ENCODE results near the gene FBXO21. TPM values are rescaled to one million over a fixed set of nuclear protein-coding genes. Genes with fewer than 3 reads are reported as not detected.
"Not testable (repeated sequence)": the region's sequence is repeated elsewhere in the genome, so short reads cannot be mapped to it uniquely, and the experiment has no call there.

The FBXO21 gene
- total and polyA plus RNA-seq, 8 donors: 7.4 to 494 (median 32.2) TPM

DNA sequence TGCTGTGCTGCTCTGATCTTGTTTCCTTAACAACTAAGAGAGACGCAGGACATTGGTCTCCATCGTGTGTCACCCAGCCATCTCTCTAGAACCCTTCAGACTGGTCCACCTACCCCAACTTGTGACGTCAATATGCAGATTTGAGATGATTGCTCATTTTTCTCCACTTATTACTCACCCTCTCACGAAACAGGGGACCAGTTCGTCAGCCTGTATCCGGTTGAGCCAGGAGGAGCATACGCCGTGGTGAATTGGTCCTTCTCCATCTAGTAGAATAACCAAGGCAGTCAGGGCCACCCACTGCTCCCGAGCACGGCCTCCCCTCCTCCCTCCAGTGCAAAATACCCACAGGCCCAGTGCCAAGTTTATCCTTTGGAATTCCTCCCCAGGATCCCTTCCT is 36.2 kb upstream of the FBXO21 start:
- DNase-seq: no peak
- Histone ChIP-seq H3K27ac (no peak overlapping the region), H3K9me3 (no peaks in the 10 kb centered on the region), H3K36me3 (no peaks in the 10 kb centered on the region), H3K4me3 (no peak overlapping the region), H3K27me3 (peaks cover 0 to 47% (median 9%) of the 10 kb centered on the region in 3 donors), H3K4me1 (no peaks in the 10 kb centered on the region)
- TF ChIP-seq, protein P1, sequence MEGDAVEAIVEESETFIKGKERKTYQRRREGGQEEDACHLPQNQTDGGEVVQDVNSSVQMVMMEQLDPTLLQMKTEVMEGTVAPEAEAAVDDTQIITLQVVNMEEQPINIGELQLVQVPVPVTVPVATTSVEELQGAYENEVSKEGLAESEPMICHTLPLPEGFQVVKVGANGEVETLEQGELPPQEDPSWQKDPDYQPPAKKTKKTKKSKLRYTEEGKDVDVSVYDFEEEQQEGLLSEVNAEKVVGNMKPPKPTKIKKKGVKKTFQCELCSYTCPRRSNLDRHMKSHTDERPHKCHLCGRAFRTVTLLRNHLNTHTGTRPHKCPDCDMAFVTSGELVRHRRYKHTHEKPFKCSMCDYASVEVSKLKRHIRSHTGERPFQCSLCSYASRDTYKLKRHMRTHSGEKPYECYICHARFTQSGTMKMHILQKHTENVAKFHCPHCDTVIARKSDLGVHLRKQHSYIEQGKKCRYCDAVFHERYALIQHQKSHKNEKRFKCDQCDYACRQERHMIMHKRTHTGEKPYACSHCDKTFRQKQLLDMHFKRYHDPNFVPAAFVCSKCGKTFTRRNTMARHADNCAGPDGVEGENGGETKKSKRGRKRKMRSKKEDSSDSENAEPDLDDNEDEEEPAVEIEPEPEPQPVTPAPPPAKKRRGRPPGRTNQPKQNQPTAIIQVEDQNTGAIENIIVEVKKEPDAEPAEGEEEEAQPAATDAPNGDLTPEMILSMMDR (IDR thresholded peaks at IDR 0.05): no peak
- TF ChIP-seq EP300 (IDR thresholded peaks at IDR 0.05) (no peak), POLR2AphosphoS5 (IDR thresholded peaks at IDR 0.05) (no peak), POLR2A (IDR thresholded peaks at IDR 0.05) (no peak)
- intact Hi-C loops (cut with DNase I; ENCODE audit: low total_unique reads): no loop called here
- 66 to 81% (median 80%) methylated on average over 10 of the region's 10 CpGs for WGBS, 5 donors

DNA sequence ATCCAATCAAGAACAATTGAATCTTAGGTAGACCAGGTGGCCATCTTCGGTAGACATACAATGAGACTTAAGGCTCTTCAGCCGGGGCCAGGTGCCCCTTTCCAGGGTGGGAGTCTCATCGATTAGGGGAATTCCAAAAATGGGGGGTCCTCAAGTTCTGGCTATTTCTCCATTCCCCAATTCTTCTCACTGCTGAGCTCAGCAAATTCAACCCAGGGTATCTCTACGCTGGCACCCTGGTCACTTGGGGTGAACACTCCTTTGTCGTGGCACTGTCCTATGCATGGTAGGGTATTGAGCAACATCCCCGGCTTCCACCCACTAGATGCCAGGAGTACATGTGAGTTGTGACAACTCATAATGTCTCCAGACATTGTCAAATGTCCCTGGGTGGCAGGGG is 34.9 kb upstream of the FBXO21 start:
- H3K4me1 ChIP-seq: no peaks in the 10 kb centered on the region
- TF ChIP-seq POLR2A (IDR thresholded peaks at IDR 0.05) (no peak), EP300 (IDR thresholded peaks at IDR 0.05) (no peak), POLR2AphosphoS5 (IDR thresholded peaks at IDR 0.05) (no peak)
- TF ChIP-seq, protein P1 (IDR thresholded peaks at IDR 0.05): no peak
- no peak overlapping the region for H3K4me3 ChIP-seq
- no peak overlapping the region for H3K27ac ChIP-seq
- DNase-seq: no peak
- no peaks in the 10 kb centered on the region for H3K9me3 ChIP-seq
- no peaks in the 10 kb centered on the region for H3K36me3 ChIP-seq
- 75 to 95% (median 89%) methylated on average over 6 of the region's 6 CpGs for WGBS, 5 donors
- intact Hi-C loops (cut with DNase I; ENCODE audit: low total_unique reads): no loop called here
- peaks cover 0 to 48% (median 9%) of the 10 kb centered on the region in 3 donors for H3K27me3 ChIP-seq

DNA sequence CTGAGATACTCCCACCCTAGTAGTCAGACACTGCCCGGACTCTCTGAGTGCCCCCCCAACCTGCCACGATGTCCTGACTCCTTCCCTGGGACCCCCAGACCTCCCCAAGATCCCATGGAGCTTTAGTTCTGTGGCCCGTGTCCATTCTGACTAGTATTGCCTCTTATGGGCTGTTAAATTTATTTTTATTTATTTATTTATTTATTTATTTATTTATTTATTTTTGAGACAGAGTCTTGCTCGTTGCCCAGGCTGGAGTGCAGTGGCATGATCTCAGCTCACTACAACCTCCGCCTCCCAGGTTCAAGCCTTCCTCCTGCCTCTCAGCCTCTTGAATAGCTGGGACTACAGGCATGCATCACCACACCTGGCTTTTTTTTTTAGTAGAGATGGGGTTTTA is 30.7 kb upstream of the FBXO21 start:
- H3K4me3 ChIP-seq; H3K27ac ChIP-seq; H3K36me3 ChIP-seq; H3K9me3 ChIP-seq; H3K4me1 ChIP-seq; intact Hi-C loops (cut with DNase I; ENCODE audit: low total_unique reads); DNase-seq: not testable (repeated sequence)
- WGBS, 5 donors: 67 to 80% (median 70%) methylated on average over 5 of the region's 5 CpGs
- H3K27me3 ChIP-seq: peaks cover 0 to 55% (median 0%) of the 10 kb centered on the region in 3 donors

DNA sequence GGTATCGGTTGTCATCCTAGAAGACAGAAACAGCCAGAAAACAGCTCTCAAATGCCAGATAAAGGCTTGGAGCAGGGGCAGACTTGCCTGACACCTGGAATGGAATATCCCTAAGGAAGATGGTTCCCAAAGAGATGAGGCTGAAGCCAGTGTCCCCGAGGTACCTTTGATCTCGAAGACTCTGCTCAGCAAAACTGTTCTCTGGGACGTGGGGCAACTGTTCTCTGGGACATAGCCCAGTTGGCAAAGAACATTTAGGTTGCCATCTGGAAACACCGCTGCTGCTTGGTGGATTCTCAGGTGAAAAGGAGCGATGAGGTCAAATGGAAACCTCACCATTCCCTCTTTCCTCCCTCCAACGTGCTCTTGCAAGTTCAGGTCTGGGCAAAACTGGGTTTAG is 27.9 kb upstream of the FBXO21 start:
- H3K36me3 ChIP-seq: no peaks in the 10 kb centered on the region
- no peaks in the 10 kb centered on the region for H3K4me1 ChIP-seq
- H3K9me3 ChIP-seq: no peaks in the 10 kb centered on the region
- 73 to 82% (median 79%) methylated on average over 7 of the region's 7 CpGs for WGBS, 5 donors
- H3K4me3 ChIP-seq: no peak overlapping the region
- TF ChIP-seq POLR2AphosphoS5 (IDR thresholded peaks at IDR 0.05) (no peak), POLR2A (IDR thresholded peaks at IDR 0.05) (no peak), EP300 (IDR thresholded peaks at IDR 0.05) (no peak)
- TF ChIP-seq, protein P1 (IDR thresholded peaks at IDR 0.05): no peak
- no peak overlapping the region for H3K27ac ChIP-seq
- DNase-seq: no peak
- intact Hi-C loops (cut with DNase I; ENCODE audit: low total_unique reads): no loop called here
- H3K27me3 ChIP-seq: peaks cover 0 to 53% (median 0%) of the 10 kb centered on the region in 3 donors

DNA sequence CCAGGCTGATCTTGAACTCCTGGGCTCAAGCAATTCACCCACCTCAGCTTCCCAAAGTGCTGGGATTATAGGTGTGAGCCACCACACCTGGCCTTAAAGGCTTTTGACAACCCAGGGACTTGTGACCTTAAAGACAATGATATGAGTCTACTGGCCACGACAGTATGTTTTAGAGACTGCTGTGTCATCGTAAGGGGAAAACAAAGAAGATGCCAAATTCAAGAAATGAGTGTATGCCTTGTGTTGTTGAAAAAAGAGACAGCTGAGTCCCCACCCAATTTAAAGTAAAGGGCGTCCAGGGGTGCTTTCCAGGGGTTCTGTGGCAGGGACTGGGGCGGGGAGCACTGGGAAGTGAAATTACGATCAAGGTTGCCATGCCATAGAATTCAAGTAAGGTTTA is 26.4 kb upstream of the FBXO21 start:
- H3K36me3 ChIP-seq: no peaks in the 10 kb centered on the region
- no peak overlapping the region for H3K27ac ChIP-seq
- DNase-seq: no peak
- intact Hi-C loops (cut with DNase I; ENCODE audit: low total_unique reads): no loop called here
- H3K9me3 ChIP-seq: no peaks in the 10 kb centered on the region
- H3K4me3 ChIP-seq: no peak overlapping the region
- TF ChIP-seq, protein P1 (IDR thresholded peaks at IDR 0.05): no peak
- TF ChIP-seq POLR2A (IDR thresholded peaks at IDR 0.05) (no peak), EP300 (IDR thresholded peaks at IDR 0.05) (no peak), POLR2AphosphoS5 (IDR thresholded peaks at IDR 0.05) (no peak)
- WGBS, 5 donors: 72 to 83% (median 78%) methylated on average over 5 of the region's 5 CpGs
- no peaks in the 10 kb centered on the region for H3K4me1 ChIP-seq
- H3K27me3 ChIP-seq: peaks cover 0 to 60% (median 0%) of the 10 kb centered on the region in 3 donors

Measured in stomach (tissue), 9 donors.